ENCODE data around the gene NEK4. TPM values are rescaled to one million over a fixed set of nuclear protein-coding genes. Genes with fewer than 3 reads are reported as not detected.

NEK4 gene
- 21.1 TPM for total RNA-seq

DNA sequence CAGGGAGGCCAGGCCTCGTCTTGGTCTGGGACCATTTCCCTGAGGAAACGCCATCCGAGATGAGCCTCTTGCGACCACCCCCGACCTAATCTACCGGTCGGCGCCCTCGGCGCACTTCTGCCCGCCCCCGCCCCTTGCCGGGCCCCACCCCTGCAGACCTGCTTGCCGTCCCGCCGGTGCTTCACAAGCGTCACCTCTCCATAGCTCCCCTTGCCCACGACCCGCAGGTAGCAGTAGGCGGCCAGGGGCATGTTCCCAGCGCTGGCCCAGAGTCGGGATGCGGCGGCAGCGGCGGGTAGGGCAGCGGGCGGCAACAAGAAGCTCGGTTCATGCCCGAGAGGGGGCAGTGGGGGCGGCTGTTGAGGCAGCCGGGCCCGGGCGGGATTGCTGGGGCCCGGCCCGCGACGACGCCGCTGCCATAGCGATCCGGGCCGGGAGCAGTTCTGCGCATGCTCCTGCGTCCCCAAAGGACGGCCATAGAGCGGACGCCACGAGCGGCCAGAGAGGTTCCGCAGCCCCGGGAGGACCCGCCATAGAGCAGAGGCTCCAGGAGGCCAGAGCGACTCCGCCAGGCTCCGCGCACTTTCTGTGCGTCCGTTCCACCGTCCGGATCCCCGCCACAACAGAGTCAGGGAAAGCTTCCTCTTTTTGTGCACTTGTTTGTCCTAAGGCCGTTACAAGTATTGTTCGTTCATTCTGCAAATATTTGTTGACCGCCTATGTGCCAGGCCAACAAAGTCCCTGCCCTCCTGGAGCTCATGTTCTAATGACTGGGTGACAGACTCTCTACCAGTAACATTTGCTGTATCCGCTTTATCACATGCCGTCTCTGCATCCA lies at the start of gene NEK4:
NEK4 (minus strand) TSS at position 445 of the 838 bp plus-strand sequence; CDS start at position 251, 194 bp downstream.
- DNase-seq: peak; percentile 97

DNA sequence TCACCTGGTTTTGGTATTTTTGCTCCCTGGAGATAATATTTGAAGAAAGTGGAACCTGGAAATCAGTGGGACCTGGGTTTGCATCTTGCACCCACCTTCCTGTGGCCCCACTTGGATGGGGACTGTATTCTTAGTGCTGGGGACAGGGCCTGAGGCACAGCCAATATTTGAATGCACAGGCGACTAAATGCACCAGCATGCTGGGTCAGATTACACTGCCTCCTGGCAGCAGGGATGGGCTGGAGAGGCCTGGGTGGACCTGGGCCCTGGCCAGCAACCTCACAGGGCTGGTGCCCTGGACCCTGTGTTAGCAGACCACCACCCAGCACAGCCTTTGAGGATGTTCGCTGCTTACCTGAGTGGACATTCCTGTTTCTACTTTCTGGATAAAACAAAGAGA lies 49.2 kb upstream of the NEK4 start:
- DNase-seq: no peak

DNA sequence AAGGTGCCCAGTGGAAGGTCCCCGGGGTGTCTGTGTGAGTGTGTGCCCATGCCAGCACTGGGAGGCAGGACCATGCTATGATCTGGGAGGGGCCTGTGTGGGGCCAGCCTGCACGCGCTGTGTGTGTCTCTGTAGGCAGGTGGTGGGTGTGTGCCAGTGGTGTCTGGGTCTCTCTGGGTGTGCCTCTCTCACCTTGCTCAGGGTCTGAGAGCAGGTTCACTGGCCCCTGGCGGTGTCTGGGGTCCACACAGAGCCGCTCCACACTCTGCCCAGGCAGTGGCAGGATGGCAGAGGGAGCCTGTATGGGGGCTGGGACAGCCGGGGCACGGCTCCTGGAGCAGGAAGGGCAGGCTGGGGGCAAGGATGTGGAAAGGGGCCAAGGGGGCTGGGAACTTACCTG lies 47.1 kb upstream of the NEK4 start:
- no peak for DNase-seq

DNA sequence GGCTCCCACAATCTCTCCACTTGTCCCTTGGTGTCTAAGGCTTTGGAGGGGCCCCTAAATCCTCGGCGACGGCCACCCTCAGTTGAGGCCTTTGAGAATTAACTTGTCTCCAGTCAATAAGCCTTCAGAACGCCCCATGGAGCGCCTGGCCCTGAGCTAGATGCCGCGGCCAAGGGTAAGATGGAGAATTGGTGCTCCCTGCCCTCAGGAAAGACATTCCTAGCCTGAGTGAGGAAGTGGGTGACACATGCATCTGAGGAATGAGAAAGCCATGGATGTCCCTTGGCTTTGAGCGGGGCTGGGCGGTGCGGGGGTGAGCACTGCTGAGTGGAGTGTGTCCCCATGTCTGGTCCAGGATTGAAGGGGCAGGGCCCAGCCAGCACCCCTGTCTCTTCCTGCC lies 46.5 kb upstream of the NEK4 start:
- no peak for DNase-seq

DNA sequence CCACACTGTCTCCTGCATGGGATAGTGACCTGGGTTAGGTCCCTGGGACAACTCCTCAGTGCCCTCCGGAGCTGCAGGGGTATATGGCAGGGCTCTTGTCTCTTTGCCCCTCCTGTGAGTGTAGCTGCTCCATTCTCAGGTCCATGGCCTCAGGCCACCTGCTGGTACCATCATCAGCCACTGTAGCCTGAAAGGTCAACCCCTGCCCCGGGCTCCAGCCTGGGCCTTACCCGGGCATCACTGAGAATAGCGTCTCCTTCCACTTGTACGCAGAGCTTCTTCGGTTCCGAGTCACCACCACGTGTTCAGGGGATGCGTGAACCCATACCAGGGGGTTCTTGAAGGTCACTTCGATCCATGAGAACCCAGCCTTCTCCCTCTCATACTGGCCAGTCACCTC lies 45.9 kb upstream of the NEK4 start:
- no peak for DNase-seq

DNA sequence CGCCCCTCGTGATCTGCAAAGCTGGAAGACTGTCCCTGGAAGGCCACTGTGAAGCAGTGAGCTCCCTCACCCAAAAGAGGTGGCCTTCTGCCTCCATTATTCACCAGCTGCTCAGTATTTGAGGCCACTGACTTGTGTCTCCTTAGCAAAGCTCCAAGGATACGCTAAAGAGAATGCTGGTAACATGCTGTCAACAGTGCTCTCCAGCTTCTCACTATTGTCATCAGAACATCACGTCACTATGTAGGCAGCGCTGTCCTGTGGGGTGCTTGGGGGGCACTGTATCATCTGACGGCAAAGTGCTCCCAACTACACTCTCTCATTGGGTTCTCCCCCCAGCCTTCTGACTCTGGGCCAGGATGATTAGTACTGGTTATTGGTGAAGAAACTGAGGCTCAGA lies 45.5 kb upstream of the NEK4 start:
- no peak for DNase-seq

DNA sequence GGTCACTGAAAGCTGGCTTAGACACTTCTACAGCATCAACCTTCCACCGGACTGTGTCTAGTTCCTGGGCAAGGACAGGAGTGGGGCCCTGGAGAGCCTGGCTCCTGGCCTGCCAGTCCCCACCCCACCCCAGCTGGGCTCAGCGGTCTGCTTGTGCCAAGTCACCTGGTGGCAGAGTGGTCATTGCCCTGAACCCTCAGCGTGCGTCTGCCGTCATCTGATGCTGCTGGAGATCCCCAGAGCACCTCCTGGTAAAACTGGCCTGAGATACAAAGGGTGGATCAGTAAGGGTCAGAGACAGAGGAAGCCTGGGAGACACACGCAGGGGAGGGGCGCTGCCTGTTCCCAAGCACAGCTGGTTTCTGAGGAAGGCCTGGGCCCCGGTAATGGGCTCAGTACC lies 43.1 kb upstream of the NEK4 start:
- no peak for DNase-seq

DNA sequence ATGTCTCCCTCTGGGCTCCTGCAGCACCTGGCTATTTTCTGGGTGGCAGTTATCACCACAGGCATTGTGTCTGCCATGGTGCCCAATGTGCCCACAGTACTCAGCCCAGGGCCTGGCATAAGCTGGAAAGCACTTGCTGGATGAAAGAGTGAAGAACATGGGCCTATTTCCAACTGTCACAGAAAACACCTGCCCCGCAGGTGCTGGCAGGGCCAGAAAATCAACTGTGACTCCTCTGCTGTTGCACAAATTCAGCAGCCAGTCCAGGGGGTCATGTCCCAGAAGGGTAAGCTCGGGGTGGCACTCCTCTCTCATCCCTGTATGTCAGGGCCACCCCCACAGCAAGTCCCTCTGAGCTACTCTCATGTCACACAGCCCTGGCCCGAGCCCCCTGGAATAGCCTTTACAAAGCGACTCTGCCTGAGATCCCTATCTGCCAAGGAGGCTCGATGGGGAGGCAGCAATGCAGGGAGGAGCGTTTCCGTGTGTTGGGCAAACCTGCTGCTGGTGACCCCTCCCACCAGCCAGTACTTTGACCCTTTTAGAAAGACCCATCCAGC lies 40.8 kb upstream of the NEK4 start:
- DNase-seq: no peak

DNA sequence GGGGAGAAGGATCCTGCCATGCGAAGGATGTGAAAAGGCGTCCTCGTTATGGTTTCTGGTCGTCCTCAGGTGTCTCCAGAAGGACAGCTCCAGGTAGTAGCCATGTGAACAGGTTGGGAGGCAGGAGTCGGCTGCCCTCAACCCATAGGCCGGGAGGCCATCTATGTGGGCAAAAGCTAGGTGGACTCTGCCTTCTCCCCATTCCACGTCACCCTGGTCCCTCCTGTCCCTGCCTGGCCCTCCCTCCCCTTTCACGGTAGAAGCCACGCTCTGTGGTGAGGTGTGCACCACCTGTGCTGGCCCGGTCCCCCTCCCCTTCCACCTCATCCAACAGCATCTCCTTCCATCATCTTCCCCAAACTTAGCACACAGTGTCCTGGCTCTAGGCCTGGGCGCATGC lies 40.2 kb upstream of the NEK4 start:
- DNase-seq: no peak

DNA sequence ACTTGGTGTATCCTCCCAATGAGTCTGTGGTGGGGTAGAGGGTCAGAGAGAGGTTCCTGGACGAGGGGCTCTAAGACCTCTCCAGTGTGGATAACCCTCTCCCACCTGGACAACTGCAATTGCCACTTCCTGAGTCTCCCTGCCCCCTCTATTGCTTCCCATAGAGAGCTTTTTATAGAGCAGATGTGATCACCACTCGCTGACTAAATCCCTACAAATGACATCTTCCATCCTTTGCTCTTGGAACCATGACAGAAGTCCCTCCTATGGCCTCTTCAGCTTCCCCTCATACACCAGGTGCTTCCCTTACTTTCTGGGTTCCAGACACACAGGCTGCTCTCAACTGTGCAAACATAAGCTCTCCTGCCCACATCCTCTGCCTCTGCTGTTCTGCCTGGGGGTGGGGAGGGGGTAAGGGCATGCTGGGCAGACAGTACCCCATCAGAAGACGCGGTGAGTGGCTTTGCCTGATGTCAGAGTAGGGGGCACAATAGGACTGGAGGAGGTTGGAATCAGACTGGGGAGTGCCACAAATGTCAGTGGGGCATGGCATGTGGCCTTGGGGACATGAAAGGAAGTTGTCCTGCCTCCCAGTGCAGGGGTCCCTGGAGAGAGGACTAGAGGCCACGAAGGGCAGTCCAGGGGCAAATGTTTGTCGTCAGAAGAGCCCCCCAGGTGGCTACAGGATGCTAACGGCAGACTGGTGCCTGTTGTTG lies 39.1 kb upstream of the NEK4 start:
- peak; percentile 42 for DNase-seq

DNA sequence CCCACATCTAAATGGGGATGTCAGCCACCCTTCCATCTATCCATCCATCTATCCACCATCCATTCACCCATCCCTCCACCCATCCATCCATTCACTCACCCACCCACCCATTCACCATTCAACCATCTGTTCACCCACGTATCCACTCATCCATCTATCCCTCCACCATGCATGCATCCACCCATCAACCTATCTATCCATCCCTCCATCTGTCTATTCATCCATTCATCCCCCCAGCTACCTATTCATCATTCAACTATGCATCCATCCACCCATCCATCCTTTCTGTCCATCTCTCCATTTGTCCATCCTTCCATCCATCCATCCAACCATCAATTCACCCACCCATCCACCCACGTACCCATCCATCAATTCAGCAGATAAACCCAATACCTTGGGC lies 38.4 kb upstream of the NEK4 start:
- DNase-seq: no peak

DNA sequence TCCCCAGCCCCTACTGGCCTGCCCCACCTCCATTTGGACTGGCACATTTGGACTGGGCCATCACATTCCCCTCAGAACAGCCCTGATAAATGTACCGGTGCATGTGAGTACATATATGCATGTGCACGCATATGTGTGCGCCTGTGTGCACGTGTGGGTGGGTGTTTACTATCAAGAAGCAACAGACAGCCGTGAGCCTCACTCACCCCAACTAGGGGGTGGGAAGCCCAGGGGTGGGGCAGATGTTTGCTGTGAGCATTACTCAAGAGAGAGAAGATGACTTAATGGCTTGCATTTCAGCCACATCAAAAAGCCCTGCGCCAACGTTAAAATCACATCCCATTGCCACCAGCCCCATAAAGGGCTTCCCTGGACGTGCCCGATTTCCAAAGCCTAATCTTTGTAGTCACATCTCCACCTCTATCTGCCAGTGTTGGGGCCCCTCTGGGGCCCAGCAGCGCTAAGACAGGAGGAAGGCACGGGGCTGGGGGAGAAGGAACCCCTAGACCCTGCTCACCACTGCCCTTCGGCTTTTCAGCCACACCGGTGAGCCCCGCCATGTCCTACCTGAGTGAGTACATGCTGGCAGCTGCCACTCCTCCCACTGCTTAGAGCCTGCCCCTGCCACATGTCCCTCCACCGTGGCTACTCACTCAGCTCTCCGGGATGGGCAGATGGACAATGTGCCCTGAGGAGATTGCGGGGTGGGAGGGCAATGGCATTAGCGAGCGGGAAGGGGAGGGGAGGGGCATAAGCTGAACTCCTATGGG lies 34.7 kb upstream of the NEK4 start:
- DNase-seq: no peak

DNA sequence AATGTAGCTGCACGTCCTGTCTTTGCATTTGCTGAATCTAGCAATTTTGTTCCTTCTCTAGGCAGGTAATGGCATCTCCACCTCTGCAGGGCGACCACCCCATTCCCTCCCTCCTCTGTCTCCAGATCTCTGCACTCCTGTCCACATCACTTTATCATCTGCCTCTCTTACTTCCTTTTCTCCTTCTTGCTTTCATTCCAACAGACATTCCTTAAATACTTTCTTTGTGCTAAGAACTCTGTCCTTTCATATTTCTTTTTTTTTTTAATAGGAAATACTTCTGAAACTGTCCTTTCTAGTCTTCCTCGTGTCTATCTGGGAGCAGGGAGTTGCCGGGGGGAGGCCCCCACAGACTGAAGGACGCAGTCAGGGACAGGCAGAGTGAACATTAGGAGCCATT lies 31.1 kb upstream of the NEK4 start:
- no peak for DNase-seq

DNA sequence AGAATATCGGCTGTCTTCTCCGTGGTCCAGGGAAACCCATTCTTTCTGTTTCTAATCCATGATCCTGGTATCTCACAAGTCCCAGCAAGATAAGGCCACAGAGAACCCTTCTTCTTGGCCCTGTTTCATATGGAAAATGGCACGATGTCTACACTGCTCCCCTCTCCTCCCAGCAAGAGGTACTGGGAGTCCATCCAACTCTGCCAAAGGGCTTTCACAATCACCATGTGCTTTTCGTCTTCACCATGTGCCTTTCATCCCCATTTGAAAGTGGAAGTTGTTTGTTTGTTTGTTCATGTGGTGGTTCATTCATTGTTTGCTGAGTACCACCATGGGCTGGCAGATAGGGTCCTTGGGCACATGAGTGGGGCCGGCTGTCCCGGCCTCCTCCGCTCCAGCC lies 29.3 kb upstream of the NEK4 start:
- DNase-seq: no peak

DNA sequence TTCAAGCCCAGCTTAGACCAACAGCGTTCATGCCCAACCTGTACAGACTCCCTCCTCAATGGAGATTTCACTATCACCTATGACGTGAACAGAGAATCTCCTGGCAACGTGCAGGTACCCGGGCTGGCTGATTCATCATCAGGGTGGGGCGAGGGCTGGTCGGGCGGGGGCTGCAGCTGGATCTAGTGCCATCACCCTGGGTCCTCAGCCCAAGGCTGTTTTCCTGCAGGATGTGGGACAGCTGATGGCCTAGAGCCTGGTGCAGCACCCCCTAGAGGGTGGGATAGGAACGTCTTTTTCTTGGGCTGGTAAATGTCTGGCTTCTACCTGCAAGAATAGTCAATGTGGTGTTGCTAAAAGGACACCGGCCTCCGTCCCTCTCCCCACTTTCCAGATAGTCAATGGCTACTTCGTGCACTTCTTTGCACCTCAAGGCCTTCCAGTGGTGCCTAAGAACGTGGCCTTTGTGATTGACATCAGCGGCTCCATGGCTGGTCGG lies 28.3 kb upstream of the NEK4 start:
- DNase-seq: no peak

DNA sequence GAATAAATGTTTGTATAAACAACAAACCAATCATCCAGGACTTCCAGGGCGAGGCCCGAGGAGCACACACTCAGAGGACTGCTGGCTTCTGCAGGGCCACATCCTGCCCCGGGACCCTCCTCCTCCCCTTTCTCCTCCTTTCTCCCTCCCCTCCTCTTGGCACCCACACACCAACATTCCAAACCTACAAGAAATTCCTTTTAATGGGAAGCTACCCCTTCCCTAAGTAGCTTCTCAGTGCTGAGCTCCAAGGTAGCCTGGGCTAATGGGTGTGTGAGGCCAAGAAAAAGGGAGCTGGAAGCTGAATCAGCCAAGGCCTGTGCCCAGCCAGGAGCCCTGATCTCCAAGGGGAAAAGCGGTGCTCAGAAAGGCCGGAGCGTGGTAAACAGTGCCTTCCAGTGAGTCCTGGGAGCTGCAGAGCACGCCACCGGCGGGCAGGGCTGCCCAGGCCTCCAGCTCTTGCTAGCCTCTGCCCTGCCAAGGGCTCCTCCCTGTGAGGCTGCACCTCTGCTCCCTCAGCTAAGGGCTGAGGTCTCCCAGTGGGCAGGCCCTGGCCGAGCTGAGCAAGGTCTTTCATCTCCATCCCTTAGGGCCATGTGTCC lies 27.7 kb upstream of the NEK4 start:
- DNase-seq: no peak

DNA sequence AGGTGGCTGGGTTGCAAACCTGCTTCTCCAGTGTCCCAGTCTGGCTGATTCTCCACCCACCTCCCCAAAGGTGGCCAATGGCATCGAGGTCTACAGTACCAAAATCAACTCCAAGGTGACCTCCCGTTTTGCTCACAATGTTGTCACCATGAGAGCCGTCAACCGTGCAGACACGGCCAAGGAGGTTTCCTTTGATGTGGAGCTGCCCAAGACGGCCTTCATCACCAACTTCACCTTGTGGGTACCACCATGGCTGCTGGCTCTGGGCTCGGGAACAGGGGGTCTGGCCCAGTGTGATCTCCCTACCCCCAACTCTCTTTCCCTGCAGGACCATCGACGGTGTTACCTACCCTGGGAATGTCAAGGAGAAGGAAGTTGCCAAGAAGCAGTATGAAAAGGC lies 25.7 kb upstream of the NEK4 start:
- DNase-seq: no peak

DNA sequence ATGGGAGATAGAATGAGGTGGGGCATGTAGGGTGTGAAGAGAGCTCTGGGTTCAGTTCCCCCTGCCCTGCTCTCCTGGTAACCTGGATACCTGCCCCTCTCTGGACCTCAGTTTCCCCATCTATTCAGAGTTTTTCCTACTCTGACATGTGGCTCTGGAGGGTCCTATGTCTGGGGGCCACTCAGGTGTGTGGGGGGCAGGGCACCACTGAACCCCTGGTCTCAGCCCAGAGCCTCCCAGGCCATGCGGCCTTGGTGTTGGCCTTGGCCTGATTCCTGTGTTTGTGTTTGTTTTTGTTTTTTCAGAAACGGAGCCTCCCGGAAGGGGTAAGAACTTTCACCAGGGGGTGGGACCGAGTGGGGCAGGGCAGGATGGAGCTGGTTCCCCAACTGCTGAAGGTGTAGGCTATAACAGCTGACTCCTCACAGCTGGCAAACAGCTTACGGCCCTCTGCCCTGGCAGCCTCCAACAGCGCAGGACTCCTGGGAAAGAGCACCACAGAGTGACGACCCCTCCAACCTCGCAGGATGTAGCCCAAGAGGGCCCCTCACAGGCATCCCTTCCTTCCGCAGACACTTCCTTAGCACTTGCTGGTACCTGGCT lies 24.7 kb upstream of the NEK4 start:
- no peak for DNase-seq

DNA sequence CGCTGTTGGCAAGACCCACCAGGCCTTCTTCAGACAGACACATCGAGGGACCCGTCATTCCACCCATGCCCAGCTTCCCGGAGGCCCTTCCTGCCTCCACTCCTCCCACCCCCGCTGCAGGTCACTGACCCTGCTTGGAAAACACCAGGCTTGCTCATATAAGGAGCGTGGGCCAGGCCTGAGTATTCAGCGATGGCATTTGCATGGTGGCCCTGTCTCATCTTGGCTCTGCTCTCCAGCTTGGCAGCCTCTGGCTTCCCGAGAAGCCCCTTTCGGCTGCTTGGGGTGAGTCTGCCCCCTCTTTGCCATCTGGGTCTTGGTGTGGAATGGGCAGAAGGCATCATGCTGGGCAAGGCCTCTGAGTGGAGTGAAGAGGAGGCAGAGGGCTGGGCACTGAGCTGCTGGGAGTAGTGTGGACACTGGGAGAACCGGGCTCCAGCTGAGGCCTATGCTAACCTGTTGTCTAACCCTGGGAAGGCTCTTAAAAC lies 23.9 kb upstream of the NEK4 start, which contains the start of gene ITIH3:
ITIH3 (plus strand) TSS at position 185 of the 488 bp plus-strand sequence; CDS start at position 193, 8 bp downstream.
- no peak for DNase-seq

DNA sequence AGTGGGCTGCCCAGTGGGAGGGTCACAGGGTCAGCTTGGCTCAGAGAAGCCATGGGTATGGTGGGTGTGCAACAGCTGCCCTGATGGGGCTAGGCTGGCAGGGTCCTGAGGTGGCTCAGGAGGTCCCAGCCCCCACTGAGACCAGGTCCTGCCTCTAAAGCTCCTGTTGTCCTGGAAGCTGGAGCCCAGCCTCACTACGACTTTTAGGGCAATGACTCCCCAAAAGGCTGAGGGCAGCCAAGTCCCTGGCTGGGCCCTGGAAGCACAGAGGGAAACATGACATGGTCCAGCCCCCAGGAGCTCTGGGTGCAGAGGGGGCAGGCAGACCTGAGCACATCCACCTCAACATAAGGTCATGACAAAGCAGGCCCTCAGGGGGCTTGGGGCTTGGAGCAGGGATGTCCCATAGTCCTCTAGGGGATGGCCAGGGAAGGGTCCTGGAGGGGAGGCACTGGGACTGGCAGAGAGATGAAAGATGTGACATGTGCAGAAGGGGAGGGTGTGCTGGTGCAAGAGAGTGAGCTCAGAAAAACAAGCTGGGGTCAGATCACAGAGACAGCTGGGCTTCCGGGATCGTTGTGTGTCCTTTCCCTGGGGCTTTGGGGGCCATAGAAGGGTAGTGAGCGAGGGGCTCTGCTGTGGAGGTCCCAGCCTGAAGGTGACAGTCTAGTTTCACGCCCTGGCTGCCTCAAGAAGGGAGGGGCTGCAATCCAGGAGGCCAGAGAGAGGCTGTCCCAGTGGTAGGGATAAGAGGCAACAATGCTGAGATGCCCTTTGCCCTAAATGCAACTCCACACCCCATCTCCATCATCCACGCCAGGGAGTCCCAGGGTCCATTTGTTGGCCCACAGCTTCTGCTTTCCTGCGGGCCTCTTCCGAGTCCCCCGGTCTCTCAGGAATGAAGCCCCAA lies 23.2 kb upstream of the NEK4 start:
- DNase-seq: peak; percentile 41

Measured in tongue (tissue), 2 donors.